ELR (cell line): ENCODE results near the gene C2CD4C.
"Not testable (repeated sequence)": the region's sequence is repeated elsewhere in the genome, so short reads cannot be mapped to it uniquely, and the experiment has no call there.

Experiments
- DNase-seq: peaks from one replicate; pipeline ENCODE4 v3.0.0-alpha.2; 2015; ENCODE audit warnings: low read depth

Gene C2CD4C

DNA sequence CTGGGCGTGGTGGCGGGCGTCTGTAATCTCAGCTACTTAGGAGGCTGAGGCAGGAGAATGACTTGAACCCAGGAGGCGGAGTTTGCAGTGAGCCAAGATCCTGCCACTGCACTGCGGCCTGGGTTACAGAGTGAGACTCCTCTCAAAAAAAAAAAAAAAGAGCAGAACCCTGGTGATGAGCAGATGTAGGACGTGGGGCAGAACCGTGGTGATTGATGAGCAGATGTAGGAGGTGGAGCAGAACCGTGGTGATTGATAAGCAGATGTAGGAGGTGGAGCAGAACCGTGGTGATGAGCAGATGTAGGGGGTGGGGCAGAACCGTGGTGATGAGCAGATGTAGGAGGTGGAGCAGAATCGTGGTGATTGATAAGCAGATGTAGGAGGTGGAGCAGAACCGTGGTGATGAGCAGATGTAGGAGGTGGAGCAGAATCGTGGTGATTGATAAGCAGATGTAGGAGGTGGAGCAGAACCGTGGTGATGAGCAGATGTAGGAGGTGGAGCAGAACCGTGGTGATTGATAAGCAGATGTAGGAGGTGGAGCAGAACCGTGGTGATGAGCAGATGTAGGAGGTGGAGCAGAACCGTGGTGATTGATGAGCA, 28.2 kb downstream of the C2CD4C start:
- not testable (repeated sequence) for DNase-seq

DNA sequence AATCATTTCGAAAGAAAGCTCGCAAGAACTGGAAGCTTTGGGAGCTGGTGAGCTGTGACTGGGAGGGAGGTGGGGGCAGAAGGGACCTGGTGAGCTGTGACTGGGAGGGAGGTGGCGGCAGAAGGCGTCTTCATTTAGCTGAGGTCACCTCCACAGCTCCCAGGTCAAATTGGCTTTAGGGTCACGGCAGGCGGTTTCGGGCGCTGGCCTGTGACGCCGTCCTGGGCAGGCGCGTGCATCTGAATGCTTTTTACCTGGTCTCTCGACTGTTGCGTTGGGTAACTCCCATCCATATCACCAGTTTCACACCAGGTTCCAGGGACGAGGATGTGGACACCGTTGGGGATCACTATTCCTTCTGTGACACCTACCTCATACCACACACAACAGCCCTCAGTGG, 29.2 kb downstream of the C2CD4C start:
- no peak for DNase-seq

DNA sequence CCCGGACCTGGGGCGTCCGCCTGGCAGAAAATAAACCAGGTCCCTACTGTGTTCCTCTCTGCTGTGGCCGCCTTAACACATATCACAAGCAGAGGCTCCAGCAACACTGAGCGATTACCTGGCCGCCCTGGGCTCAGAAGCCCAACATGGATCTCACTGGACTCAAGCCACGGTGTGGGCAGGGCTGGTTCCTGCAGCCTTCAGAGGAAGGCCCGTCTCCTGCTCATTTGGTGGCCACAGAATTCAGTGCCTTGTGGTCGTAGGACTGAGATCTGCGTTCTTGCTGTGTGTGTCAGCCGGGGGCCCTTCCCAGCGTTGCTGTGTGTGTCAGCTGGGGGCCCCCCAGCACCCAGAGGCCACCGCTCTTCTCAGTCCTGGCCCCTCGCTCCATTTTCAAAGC, 30.2 kb downstream of the C2CD4C start:
- no peak for DNase-seq

DNA sequence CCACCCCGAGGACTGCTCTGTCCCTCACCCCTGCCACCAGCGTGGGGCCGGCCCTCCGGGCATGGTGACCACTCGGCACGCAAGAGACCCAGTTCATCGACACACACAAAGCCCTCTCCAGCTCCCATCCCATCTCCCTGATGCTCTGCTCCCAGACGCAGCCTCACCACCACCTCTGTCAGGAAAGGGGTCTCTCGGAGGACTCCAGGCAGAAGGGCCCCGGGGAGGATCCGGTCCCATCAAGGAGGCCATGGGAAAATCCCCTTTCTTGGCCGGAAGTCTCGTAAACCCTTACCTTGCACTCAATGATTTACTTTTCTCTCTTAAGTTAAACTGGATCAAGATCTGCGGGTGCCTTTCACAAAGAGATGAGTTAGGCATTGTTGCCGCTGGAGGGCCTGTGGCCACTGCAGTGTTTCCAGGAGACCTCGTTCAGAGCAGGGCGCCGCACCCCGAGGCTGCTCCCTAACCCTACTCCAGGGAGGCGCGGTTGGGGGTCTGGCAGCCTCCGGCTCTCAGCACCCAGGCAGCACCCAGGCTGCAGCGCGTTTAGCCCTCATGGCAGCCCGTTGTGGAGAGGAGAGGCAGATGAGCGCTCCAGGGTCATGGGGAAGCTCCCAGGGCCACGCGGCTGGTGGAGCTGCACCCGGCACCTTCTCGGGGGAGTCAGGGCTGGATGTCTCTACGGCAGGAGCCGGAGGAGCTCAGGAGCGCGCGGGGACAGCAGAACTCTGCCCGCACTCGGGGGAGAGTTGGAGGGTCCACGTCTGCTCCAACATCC, 31.0 kb downstream of the C2CD4C start:
- DNase-seq = no peak

DNA sequence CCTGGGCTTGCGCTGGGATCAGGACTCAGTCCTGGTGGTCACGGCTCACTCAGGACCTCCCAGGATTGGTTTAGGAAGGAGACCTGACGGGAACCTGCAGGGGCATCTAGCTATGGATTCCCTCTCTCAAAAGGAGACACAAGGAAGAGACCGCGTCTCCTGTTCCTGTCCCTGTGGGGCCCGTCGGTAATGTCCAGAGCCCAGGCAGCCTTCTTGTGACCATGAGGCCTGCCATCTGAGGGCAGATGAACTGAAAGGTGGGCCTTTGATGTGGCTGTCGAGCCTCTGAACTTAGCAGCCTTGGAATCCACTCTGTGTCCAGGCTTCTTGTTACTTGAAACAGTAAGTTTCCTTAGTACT, 32.9 kb downstream of the C2CD4C start:
- no peak for DNase-seq

DNA sequence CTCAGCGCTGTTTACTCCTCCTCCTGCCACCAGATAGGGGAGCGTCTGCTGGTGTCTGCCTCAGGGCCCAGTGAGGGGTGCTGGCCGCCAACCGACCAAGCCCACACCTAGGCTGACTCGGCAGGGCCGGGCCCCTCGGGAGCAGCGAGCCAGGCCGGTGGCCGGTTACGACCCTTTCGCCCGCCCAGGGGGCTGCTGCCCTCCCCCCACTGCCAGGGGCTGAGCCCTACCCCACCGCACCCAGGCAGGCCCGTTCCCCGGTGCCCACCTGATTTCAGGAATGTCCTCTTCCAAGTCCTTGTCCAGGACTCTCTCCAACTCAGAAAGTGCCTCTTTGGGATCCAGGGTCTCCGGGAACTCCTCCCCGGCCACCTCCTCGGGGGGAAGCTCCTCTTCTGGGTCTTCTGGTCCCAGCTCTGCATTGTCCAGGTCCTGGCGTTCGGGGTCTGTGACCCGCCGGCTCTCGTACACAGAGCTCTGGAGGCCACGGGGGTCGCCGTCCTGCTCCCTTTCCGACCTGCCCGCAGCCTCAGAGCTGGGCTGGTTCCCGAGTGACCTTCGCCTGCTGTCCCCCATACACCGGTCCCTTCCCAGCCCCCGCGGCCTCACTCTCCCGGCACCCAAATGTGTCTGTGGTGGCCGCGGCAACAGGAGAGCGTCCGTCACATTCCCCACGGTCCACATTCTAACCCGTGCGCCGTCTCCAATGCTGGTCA, 33.4 kb downstream of the C2CD4C start:
- no peak for DNase-seq

DNA sequence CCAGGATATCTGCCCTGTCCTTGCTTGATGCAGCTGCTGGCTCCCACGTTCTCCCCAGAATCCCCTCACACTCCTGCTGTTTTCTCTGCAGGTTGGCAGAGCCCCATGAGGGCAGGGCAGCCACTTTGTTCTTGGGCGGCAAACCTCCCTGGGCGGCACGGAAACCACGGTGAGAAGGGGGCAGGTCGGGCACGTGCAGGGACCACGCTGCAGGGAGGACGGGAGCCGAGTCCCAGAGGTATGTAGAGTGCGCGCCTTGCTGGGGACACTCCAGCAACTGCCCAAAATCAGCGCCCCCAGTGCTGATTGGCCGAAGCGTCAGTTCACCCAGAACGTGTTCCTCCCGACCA, 34.1 kb downstream of the C2CD4C start:
- no peak for DNase-seq

DNA sequence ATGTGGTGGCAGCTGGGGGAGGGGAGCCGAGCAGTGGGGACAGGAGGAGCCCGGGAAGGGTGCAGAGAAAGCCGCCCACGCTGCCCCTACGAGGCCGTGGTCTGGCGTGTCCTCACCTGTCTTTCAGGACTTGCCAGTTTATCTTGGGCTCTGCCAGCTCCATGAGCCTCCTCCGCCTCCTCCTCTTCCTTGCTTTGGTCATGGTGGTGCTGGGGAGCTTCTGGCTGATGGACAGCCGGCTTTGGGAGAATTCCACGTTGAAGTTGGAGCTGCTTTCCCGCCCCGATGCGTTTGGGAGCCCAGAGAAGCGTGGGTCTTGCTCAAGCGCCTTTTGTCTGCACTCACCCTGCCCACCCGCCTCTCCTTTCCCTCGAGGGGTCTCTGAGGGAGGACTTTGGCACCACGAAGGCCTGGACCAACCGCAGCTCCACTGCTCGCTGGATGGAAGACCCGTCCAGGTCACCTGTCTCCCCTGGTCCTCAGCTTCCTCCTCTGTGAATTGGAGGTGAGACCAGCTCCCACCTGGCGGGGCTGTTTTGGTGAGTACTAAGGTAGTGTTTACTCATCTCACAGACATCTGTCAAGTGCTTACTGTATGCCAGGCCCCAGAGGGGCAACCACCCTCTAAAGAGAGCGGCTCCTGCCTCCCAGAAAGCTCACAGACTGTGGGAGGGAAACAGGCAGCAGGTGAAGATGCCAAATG, 34.6 kb downstream of the C2CD4C start:
- DNase-seq = no peak

DNA sequence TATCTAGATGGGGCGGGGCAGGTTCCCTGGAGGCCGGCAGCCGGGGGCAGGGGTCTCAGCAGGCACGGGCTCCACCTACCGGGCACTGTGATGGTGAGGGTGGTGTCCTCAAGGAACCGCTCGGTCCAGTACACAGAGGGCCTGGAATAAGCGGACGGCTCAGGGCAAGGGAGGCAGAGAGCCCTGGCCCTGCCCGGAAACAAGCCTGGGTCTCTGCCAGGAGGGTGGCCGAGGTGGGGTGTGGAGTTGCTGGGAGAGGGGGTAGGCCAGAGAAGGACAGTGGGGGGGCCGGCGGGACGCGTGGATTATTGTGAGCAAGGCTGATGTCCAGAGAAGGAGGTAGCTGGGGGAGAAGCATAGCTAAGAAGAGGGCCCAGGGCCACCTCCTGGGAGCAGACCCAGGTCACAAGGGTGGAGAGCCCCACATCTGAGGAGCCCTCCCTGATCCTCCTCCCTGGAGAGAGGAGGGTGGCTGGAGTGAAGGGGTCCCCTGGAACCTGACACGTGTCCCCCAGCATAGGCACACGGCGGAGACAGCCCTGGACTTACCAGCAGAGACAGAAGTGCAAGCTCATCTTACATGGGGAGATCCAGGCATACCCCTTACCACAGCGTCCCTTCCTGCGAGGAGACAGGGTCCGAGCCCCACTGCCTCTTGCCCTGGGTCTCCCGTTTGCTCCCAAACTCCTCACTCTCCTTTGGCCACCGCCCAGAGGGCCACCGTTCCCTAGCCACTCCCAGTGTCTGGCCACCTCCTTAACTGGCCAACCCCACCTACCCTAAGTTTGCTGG, 35.4 kb downstream of the C2CD4C start:
- DNase-seq = no peak

DNA sequence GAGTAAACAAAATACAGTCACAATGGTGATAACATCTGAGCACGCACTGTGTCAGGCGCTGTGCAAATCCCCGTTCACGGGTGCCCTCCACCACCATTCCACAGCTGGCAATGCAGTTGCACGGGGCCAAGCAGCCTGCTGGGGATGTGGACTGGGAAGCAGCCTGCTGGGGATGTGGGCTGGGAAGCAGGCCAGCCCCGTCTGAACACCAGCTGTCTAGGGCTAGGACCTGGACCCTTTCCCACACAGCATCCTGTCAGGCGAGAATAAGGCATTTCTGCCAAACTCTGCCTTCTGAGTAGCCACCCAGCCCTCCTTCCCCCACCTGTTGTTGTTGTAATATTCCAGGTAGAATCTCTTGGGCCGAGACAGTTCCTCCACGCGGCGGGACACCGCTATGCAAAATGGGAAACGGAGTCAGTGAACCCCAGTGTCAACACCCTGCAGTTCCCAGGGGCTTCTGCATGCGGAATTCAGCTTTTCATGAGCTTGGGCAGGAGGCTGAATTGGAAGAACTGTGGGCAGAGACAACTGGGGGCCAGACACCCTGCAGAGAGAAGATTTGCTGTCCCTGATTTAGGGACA, 36.5 kb downstream of the C2CD4C start:
- no peak for DNase-seq

DNA sequence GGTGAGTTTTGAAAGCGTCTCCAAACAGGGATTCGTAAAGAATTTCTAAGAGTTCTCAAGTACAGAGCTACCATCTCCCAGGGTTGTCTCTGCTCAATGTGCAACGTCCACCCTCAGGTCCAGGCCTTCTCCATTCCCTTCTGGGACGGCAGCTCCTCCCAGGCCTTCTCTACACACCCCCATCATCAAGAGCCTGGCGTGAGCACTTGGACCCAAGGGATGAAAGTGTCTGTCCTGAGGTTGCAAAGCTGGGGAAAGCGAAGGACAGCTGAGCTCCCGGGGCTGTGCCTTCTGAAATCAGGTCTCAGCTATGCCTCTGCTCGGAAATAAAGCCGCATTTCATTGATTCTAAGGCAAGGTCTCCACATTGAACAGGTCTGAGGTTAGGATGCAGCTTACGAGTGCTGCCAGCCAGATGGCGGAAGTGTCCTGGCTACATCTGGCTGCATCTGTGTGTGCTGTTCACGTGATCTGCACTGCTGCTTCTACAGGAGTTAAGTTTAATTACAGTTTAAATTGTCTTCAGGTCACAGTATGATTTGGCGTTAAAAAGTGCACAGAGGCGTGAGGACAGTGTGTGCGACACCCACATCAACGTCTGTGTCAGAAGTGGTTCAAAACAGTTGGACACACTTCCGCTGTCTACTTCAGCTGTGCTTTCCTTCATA, 37.3 kb downstream of the C2CD4C start:
- DNase-seq = no peak

DNA sequence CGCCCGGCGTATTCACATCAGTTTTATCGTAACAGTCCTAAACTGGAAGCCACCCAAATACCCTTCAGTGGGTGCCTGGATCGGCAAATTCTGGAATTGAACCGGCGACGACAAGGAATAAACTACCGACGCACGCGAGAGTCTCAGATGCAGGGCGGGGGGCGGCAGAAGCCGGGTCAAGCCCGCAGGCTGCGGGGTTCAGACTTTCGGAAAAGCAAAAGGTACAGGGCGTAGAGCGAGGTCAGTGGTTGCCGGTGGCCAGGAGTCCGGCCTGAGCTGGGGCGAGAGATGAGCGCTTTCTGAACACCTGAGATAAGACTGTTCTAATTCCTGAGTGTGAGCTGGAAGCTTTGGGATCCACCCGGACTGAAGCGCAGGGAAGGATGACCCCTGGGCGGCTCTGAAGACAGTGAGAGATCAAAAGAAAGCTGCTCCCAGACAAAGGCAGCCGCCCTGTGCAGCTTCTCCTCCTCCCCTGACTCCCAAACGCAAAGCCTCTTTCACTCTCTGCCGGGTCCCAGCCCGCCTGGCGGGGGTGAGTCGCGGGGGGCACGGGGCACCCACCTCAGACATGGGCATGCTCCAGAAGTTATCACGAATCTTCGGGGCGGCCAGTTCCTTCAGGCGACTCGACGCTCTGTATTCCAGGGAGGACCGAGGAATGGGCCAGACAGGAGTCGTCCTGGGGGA, 38.2 kb downstream of the C2CD4C start:
- no peak for DNase-seq

DNA sequence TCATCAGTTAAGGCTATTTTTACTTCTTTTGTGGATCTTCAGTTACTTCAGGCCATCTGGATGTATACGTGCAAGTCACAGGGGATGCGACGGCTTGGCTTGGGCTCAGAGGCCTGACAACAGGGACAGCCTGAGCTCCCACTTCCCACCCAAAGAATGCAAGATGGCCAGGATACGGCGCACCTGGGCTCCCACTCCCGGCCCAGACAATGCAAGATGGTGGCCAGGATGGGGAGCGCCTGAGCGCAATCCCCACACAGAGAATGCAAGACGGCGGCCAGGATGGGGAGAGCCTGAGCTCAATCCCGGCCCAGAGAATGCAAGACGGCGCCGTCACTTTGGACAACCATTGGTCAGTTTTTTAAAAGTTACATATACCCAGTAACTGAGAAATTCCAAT, 39.1 kb downstream of the C2CD4C start:
- no peak for DNase-seq

DNA sequence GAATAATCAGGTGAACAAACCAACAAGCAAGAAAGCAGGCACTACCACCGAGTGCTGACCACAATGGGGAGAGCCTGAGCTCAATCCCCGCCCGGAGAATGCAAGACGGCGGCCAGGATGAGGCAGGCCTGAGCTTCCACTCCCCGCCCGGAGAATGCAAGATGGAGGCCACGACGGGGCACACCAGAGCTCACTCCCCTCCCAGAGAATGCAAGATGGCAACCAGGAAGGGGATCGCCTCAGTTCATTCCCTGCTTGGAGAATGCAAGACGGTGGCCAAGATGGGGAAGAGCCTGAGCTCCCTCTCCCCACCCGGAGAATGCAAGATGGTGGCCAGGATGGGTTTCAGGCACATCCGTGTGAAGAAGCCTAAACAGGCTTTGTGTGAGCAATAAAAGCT, 39.7 kb downstream of the C2CD4C start:
- no peak for DNase-seq

DNA sequence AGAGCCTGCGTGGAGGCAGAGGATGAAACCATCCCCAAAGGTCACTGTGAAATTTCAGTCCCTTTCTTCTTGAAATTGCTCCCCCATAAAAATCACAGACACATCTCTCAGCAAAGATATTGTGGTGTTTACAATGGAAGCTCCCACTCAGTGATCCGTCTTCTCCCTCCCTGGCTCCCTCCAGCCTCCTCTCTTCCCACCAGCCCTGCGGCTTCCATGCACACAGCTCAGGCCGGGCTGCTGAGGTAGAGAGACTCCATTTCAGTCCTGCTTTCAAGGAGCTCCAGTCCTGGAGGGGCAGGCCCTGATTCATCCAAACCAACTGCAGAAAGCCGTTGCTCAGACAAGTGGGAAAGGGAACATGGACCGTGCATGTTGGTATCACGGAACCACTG, 40.3 kb downstream of the C2CD4C start:
- DNase-seq = no peak

DNA sequence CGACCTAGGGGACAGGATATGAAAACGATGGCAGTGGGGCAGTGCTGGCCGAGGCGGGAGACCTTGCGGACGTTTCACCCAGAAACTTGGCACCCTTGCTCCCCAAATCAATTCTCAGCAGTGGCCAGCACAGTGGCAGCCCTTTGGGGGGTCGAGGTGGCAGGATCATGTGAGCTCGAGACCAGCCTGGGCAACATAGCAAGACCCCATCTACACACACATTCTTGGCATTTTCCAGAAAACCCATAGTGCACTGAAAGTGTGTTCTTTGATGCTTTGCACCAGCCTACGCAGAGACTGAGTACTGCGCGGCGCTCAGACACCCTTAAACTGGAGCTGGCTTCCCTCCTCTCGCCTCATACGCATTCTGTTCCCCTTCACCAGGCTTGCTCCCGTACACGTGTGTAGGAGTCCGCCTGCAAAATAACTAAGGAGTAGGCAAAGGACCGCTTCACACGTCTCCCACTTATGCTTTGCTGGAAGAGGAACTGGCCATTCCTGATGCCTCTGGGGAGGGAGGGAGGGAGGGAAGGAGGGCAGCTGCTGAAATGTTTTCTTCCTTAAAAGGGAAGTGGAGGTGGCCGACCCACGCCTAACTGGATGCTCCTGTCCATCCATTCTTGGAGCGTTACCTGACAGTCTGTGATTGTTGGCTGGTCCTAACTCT, 40.9 kb downstream of the C2CD4C start:
- DNase-seq = no peak

DNA sequence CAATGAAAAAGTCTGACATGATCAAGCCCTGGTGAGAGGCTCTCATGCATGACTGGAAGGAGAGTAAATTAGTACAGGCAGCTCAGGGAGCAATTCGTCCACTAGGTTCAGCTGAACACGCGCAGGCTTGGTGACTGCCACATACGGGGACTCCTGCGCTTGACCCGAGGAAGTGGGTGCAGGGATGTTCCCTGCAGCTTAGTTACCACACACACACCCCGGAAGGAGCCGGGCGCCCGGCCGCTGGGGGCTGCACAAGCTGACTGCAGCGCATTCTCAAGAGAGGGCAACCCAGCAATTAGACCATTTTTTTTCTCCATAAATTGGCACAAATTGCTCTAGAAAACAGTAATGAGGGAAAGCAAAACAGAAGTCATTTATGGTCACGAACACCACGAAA, 41.4 kb downstream of the C2CD4C start:
- DNase-seq = no peak

DNA sequence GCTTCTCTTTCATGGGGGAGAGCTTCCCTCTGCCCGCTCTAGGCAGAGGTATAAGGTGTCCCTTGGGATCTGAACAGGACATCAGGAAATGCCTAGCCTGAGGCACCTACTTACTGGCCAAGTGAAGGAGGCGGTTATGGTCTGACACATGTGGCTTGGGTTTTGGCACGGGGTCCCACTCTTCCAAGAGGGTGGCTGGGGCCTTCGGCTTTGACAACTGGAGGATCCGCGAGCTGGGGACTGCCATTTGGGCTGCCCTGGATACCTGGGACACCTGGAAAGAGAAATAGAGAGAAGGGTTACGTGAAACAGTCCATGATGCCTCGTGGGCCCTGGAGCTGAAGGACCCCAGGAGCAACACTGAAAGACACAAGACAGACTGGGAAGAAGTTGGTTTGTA, 42.0 kb downstream of the C2CD4C start:
- no peak for DNase-seq

DNA sequence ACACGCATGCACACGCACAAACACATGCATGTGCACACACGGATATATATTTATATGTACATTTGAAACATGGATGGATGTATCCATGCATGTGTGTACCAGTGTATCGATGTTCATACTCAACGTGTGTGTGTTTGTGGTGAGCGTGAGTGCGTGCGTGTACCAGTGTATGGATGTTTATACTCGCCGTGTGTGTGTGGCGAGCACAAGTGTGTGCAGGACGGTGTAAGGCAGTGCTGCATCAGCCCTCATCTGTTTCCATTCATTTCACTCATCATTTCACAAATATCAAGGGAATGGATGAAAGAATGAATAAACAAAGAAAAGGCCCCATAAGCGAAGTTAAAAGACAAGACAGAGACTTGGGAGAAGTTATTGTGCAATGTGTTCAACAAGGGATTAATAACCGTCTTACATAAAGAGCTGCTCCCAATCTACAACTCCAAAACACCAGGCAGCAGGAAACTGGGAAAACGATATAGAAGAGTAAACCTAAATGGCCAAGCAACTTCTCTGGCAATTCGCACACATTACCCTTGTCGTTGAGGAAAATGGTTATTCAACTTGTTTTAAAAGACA, 42.7 kb downstream of the C2CD4C start:
- DNase-seq = no peak
